Stimulated activated CD8-positive, alpha-beta memory T cell treated with anti-CD3 and anti-CD28 coated beads, Interleukin-7, amount 100 ng/mL, for 1 hour (primary cell): ENCODE results near the gene DEGS2.
A peak's percentile ranks its signal among the peaks of the same experiment; 100 is the strongest.
"Not testable (repeated sequence)": the region's sequence is repeated elsewhere in the genome, so short reads cannot be mapped to it uniquely, and the experiment has no call there.

Experiments used
- DNase-seq, 2 donors: peaks; one replicate each; pipeline ENCODE4 v3.0.0-alpha.2; 2020; ENCODE audit warnings: low read depth in 2 of 2

DEGS2 gene

DNA sequence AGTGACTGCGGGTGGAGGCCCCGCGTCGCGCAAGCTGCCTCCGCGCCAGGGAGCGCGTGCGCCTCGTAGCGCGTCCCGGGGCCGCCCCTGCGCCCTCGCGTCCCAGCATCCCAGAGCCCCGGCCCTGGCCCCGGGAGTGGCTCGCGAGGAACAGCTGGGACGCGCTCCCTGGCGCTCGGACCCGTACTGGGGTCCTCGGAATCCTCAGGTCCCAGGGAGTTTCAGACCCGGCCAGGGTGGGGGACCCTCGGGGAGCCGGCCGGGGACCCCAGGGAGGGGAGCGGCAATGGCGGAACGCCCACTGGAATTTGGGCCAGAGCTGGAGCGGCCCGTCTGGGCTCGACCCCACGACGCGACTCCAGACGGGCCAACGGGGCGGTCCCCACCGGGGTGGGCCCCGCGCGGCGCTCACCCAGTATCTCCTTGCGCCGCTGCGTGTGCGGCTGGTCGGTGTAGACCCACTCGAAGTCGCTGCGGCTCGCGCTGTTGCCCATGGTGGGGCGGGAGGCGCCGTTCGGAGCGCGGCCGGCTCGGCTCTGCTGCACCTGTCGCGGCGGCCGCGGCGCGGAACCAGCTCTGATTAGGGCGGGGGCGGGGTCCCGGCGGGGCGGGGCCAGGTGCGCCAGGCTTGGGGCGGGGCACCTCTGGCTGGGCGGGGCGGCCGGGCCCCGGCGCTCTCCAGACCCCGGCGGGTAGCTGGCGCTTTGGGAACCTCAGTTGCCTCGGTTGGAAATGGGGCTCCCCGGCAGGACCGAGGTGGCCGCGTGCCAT, at the start of gene DEGS2:
DEGS2 (minus strand) TSS at position 552 of the 771 bp plus-strand sequence; CDS start at position 494, 58 bp downstream.
- peak; percentile 20 to 28 for DNase-seq

DNA sequence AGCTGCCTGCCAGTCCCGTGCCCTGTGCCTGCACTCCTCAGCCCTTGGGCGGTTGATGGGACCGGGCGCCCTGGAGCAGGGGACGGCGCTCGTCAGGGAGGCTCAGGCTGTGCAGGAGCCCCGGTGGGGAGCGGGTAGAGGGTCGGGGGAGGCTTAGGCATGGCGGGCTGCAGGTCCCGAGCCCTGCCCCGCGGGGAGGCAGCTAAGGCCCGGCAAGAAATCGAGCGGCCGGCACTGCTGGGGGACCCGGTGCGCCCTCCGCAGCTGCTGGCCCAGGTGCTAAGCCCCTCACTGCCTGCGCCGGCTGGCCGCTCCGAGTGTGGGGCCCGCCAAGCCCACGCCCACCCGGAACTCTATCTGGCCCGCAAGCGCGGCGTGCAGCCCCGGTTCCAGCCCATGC, 48.7 kb upstream of the DEGS2 start:
- DNase-seq = not testable (repeated sequence)

DNA sequence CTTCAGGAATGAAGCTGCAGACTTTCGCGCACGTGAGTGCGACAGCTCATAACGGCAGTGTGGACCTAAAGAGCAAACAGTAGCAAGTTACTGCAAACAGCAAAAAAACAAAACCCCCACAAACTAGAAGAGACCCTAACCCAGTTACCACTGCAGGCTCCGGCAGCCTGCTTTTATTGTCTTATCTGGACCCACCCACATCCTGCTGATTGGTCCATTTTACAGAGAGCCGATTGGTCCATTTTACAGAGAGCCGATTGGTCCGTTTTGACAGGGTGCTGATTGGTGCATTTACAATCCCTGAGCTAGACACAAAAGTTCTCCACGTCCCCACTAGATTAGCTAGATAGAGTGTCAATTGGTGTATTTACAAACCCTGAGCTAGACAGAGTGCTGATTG, 48.1 kb upstream of the DEGS2 start:
- DNase-seq = not testable (repeated sequence)

DNA sequence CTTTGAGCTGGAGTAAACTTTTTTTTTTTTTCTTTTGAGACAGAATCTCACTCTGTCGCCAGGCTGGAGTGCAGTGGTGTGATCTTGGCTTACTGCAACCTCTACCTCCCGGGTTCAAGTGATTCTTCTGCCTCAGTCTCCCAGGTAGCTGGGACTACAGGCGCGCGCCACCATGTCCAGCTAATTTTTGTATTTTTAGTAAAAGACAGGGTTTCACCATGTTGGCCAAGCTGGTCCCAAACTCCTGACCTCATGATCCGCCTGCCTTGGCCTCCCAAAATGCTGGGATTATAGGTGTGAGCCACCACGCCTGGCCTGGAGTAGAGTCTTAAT, 45.4 kb upstream of the DEGS2 start:
- DNase-seq = not testable (repeated sequence)

DNA sequence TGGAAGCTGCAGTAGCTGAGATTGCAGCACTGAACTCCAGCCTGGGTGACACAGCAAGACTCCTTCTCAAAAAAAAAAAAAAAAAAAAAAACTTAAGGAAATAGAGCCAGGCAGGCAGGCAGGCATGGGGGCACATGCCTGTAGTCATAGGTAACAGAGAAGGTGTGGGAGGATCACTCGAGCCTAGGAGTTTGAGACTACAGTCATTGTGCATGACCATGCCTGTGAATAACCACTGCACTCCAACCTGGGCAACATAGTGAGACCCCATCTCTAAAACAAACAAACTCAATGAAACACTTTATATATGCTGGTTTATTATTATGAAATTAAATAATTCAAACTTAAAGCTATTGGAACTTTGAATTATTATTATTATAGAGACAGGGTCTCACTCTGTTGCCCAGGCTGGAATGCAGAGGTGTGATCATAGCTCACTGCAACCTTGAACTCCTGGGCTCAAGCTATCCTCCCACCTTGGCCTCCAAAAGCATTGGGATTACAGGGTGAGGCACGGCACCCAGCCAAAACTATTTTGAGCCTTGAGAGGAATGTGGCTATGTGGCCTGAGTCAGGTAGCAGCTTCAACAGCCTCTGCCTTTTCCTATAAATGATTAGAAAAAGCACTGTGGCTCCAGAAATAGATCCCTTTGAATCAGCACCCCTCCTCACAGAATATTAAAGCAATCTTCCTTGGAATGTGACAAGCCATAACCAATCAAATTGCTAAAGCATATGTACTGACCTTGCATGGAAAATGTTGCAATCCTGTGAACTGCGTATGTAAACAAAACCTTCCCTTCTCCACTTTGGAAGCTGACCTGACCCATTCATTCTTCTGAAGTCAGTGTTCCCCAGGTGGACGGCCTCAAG, 44.8 kb upstream of the DEGS2 start:
- no peak for DNase-seq

DNA sequence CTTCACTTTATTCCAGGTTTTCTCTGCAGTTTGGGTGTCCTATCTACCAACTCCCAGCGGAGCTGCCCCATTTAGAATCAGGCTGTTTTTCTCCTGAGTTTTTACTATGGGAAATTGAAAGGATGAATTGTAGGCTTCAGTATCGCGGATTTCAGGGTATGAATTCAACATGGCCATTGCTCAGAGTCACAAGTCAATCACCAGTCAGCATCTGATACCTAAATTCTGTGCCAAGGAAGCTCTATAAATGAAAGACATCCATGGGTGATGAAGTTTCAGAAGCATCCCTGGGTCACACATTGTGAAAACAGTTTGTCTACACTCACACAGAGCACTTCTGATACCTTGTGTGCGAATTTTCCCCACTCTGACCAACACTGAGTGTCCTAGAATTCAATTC, 43.7 kb upstream of the DEGS2 start:
- DNase-seq = no peak

DNA sequence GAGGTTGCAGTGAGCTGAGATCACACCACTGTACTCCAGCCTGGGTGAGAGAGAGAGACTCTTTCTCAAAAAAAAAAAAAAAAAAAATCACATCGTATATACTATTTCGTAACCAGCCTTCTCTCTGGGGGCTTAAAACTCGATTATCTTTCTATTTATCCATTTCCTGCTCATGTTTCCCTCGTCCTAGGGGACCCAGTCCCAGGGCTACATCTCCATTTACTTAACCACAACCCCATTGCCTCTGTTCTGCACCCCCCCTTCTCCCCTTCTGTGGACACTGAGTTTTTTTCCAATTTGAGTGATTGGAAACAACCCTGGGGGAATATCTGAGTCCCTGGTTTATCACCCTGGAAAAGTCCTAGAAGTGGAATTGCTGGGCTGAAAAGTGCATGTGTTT, 43.3 kb upstream of the DEGS2 start:
- no peak for DNase-seq

DNA sequence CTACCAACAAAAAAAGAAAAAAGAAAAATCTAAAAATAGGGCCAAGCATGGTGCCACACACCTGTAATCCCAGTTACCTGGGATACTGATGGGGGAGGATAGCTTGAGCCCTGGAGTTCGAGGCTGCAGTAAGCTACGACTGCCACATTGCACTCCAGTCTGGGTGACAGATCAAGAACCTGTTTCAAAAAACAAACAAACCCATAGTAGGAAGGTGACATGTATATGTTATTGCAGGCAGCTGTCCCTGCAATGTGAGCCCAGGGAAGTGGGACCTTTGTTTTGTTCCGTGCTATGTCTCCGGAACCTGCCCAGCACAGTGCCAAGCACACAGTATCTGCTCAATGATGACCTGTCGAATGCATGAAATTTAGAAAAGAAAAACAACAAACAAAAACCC, 42.3 kb upstream of the DEGS2 start:
- DNase-seq = no peak

DNA sequence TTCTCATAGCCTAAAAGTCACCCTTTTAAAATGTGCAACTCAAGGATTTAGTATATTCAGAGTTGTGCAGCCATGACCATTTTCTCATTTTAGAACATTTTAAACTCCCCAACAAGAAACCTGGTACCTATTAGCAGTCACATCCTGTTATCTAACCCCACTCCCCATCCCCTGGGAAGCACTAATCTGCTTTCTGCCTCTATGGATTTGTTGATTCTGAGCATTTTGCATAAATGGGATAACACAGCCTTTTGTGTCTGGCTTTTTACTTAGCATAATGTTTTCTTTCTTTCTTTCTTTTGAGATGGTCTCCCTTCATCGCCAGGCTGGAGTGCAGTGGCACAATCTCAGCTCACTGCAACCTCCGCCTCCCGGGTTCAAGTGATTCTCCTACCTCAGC, 40.9 kb upstream of the DEGS2 start:
- no peak for DNase-seq

DNA sequence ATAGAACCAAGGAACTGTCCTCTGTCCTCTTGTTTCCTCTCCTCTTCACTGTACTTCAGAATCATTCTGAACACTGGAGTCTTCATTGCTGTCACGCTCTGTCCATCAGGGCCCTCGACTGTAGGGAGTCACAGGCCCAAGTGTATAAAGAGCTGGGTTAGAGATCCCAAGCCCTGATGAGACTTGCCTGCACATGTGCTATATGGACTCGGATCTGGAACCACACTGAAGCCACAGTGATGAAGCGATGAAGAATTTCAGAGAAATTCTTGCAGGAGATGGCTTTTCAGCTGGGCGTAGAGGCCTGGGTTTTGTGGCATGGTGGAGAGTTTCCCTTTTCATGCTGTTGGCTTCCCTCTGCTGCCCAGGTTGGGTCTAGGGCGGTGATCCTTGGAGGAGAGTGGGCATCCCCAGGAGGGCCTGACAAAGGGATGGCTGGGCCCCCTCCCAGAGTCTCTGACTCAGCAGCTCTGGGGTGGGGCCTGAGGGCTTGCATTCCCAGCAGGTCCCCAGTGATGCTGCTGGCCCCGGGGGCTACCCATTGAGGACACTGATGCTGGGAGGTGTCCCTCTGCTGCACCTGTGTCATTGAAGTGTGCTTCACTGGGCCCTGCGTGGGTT, 39.9 kb upstream of the DEGS2 start:
- DNase-seq = no peak

DNA sequence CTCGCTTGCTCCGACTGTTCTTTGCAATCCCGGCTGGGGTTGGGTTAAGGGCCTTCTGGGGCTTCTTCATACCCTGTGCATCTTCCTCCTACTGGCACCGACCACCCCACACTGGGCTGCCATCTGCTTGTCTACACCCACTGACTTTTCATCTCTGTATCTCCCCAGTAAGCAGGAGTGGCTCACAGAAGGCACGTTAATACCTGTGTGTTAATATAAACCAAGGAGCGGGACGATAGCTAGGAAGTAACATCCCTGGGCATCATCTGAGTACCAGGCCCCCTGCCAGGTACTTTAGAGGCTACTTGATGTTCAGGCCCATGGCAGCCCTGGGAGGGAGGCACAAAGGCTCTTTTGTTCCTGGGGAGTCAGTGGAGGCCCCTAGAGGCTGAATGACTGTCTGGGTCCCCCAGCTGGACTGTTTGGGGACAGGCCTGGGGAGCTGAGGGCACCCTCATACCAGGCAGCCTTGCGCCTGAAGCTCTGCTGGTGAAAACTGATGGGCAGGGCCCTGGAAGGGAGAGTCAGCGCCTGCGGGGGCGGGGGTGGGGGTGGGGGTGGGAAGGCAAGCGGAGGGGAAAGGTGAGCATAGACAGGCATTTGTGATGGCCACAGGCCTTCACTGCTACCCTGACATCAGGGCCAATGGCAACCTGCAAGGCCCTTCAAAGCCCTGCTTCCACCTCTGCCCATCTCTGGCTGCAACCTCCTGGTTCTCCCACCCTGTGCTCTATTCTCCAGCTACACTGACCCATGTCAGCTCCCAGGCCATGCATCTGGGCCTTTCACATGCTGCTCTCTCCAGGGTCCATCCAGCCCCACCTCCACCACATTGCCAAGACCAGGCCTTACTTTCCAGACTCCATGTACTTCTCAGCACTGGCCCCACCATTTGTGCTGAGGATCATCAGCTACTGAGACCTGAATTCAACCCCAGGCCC, 34.2 kb upstream of the DEGS2 start:
- no peak for DNase-seq

DNA sequence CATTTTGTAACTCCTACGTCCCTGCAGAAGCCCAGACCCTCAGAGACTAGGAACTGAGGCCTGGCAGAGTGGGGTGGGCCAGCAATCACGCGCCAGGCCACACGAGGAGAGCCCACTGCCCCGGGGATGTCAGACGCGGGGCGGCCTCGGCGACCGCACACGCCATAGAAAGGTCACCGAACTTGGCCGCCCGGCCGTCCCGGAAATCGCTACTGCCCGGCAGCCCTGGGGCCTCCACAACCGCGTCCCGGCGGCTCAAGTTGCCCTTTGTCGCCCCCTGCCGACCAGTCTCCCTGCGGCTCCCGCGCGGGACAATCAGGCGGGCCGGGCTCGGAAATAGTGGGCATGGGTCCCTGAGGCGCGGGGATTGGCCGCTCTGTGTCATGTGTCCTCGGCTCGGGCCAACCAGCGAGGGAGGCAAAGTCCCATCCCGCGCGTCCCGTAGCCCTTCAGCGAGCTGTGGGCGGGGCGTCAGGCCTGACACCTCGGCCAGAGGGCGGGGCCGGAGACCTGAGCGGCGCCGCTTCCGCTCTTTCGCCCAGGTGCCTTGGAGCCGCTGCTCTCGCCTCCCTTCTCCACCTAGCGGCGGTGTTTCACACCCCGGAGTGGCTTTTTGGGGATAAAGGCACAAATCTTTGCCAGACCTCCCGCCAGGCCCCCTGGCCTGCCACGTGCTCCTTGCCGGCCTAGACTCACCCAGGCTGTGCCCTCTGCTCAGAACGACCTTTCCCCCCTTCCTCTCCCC, 33.4 kb upstream of the DEGS2 start:
- DNase-seq = peak; percentile 99

DNA sequence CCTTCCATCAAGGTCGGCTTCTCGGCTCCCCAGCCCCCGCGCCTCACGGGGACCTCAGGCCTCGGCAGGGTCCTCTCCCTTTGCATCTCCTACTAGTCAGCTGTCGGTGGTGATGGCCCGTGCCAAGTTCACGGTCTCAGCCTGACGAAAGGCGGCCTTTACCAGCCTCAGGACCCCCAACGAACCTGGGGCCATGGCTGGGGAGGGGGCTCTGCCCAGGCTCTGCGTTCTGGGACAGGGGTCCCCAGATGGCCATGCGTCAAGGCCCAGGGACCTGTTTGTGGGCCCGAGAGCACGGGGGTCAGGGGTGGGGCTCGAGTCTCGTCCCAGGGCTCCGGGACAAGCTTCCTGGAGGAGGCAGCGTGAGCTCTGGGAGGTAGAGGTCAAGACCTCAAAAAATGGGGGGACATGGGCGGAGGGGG, 32.8 kb upstream of the DEGS2 start:
- DNase-seq = no peak

DNA sequence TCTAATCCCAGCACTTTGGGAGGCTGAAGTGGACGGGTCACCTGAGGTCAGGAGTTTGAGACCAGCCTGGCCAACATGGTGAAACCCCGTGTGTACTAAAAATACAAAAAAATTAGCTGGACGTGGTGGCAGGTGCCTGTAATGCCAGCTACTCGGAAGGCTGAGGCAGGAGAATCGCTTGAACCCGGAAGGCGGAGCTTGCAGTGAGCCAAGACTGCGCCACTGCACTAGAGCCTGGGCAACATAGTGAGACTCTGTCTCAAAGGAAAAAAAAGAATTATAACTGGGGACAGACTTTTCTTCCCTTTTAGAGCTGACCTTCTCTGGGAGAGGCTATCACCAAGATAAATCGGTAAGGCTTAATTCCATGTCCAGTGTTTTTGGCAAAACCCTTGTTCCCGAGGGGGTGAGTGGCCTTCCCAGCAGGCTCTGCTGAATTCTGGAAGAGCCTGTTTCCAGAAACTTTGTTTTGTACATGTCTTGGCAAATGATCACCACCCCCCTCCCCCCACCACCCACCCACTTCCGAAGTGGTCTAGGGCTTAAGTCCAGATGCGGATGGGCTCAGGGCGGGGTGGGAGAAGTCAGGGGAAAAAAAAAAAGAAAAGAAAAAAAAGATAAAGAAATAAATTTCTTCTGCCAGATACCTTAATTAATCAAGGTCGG, 32.3 kb upstream of the DEGS2 start:
- no peak for DNase-seq

DNA sequence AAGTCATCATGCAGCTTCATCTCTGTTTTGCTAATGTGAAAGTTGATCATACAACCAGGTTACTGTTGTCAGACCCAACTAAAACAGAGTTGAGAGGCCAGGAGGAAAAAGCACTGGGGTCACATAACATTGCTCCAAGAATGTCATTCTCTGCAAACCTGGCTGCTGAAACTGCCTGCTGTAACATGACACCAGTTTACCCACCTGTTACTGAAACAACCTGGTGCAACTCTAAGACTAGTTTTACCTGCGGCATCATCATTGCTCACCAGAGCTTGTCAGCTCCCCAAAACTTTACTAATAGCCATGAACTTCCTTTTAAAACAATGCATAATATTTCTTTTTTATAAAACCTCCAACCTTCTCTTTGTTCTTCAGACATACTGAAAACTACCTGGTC, 30.7 kb upstream of the DEGS2 start:
- no peak for DNase-seq

DNA sequence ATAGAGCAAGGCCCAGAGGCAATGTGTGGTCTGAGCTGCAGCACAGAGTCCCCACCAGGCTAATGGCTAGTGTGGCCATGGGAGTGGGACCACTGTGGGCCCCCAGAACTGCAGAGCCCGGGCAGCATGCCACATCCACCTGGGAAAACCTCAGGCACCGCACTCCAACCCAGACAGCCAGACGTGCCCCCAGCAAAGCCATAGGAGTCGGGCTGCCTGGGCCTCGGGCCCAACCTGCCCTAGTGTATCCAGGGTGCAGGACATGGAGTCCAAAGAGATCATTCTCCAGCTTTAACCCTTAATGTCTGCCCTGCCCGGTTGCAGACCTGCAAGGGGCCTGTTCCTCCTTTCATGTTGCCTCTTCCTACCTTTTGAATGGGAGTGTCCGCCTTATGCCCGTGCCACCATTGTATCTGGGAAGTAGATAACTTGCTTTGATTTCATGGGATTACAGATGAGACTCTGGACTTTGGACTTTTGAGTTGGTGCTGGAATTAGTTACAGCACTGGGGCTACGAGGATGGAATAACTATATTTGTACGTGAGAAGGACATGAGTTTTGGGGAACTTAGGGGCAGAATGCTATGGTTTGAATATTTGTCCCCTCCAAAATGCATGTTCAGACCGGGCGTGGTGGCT, 29.1 kb upstream of the DEGS2 start:
- no peak for DNase-seq

DNA sequence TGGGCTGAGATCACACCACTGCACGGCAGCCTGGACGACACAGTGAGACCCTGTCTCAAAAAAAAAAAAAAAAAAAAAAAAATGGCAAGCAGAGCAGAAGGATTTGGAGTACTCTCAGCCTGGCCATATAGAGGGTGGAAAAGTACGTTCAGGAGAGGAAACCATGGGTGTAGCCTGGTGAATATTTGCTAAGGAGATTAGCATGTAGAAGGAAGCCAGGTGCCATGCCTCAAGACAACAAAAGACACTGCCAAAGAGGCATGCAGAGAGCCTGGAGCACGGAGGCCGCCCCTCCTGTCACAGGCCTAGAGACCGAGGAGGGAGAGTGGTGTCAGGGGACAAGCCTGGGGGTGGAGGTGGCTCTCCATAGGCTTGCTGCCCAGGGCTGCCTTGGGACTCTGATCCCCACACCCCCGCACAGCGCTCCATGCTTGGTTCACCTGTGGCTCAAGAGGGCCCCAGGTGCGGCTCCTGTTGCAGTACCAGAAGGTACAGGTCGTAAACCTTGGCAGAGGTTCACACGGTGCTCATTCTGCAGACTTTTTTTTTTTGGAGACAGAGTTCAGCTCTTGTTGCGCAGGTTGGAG, 27.9 kb upstream of the DEGS2 start:
- no peak for DNase-seq

DNA sequence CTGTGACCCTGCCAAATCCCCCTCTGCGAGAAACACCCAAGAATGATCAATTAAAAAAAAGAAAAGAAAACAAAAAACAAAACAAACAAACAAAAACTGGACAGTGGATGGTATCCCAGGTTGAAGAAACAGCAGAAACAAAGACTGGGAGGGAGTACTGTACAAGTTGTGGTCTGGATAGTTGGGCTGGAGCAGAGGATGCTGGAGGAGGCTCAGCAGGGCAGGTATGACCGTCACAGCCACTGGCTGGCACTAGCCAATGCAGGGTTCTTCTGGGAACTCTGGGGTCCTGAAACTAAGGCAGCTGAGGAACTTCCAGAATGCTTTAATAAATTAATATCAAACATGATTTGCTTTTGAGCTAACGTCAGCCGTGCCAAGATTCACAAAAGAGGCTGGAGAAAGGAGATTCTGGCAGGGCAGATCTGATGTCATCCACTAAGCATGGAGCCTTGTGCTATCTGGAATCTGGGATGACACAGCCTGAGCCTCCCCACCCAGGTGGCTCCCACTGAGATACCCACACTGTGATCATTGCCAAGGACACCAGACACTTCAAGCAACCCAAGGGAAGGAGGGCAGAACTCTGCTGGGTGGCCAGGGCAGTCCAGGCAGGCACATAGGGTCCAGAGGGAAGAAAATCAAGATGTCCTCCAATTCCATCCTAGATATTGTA, 22.6 kb upstream of the DEGS2 start:
- not testable (repeated sequence) for DNase-seq

DNA sequence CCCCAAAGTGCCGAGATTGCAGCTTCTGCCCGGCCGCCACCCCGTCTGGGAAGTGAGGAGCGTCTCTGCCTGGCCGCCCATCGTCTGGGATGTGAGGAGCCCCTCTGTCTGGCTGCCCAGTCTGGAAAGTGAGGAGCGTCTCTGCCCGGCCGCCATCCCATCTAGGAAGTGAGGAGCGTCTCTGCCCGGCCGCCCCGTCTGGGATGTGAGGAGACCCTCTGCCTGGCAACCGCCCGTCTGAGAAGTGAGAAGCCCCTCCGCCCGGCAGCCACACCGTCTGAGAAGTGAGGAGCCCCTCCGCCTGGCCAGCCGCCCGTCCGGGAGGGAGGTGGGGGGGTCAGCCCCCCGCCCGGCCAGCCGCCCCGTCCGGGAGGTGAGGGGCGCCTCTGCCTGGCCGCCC, 21.2 kb upstream of the DEGS2 start:
- not testable (repeated sequence) for DNase-seq
